Lung (tissue), 12 donors: Measurements from ENCODE around the gene GLIS1. TPM values are rescaled to one million over a fixed set of nuclear protein-coding genes. Genes with fewer than 3 reads are reported as not detected.

Experiments used
- ATAC-seq: fragments of 200-7000 bp; cut with Tn5 transposase; one replicate; pipeline ENCODE4 v1.9.1; 2020; ENCODE audit warnings: moderate number of reproducible peaks; ENCODE audit not compliant: insufficient read depth, low FRiP score
- DNase-seq, 3 donors: peaks; one replicate each; pipeline ENCODE4 v3.0.0-alpha.2; 2013 to 2017
- H3K27ac ChIP-seq, 2 donors: one replicate each; pipeline ENCODE4 v1.5.1; 2013; ENCODE audit warnings: mild to moderate bottlenecking in 2 of 2, moderate library complexity in 2 of 2, control low read depth in 1 of 2, inconsistent platforms in 1 of 2, low read depth in 1 of 2, low read length in 1 of 2
- H3K27me3 ChIP-seq, 3 donors: one replicate each; pipeline ENCODE4 v1.5.1; 2013; ENCODE audit warnings: low read length in 2 of 3; ENCODE audit not compliant: control insufficient read depth in 3 of 3, insufficient read depth in 3 of 3
- H3K36me3 ChIP-seq, 4 donors: one replicate each; pipeline ENCODE4 v1.5.1; 2013; ENCODE audit warnings: low read length in 4 of 4, mild to moderate bottlenecking in 1 of 4, moderate library complexity in 1 of 4; ENCODE audit not compliant: control insufficient read depth in 4 of 4, insufficient read depth in 4 of 4
- H3K4me1 ChIP-seq, 5 donors: one replicate each; pipeline ENCODE4 v1.5.1; 2013; ENCODE audit warnings: low read length in 5 of 5, mild to moderate bottlenecking in 2 of 5, moderate library complexity in 1 of 5; ENCODE audit not compliant: control insufficient read depth in 5 of 5, insufficient read depth in 5 of 5
- H3K4me3 ChIP-seq: one replicate; pipeline ENCODE4 v1.5.1; 2013; ENCODE audit warnings: mild to moderate bottlenecking, control low read depth, moderate library complexity
- H3K9ac ChIP-seq, 2 donors: one replicate each; pipeline ENCODE4 v1.5.1; 2013; ENCODE audit warnings: low read length in 2 of 2, control low read depth in 1 of 2; ENCODE audit not compliant: insufficient read depth in 1 of 2
- H3K9me3 ChIP-seq, 4 donors: one replicate each; pipeline ENCODE4 v1.5.1; 2013; ENCODE audit warnings: low read length in 3 of 4, mild to moderate bottlenecking in 1 of 4, moderate library complexity in 1 of 4; ENCODE audit not compliant: control insufficient read depth in 4 of 4, insufficient read depth in 3 of 4
- WGBS, 2 donors: extraction: QIAGEN DNeasy Blood & Tissue Kit; methylation state at CpG; one replicate each; pipeline ENCODE4 v1.1.7; 2013; 5-methylcytosine and 5-hydroxymethylcytosine counted together
- polyA plus RNA-seq, 2 donors: library from polyadenylated mRNA; stranded (reverse); fragments of 200-250 nt; gene quantifications; one replicate each; pipeline ENCODE4 v1.2.1, GENCODE V29; 2013
- total RNA-seq, 2 donors: library from RNA; depleted of rRNA in 1 of 2; stranded (reverse); fragments of >200 nt in 1 of 2; gene quantifications; one replicate each; pipeline ENCODE4 v1.2.1, GENCODE V29; 2014 to 2021
- TF ChIP-seq, protein P1 (sequence below): IDR thresholded peaks from 2 replicates; pipeline ENCODE4 v1.5.1; 2012; ENCODE audit warnings: mild to moderate bottlenecking; ENCODE audit errors: control extremely low read depth, extremely low read depth
- donor health status: control.
- donor health status: control.
- donor health status: Bipolar disorder and iron deficiency.
- donor health status: healthy.
- donor health status: DM: yes; HTN: yes; CAD: no.

GLIS1 gene
- total and polyA plus RNA-seq, 4 donors = 0.05 to 0.18 (median 0.17) TPM; not detected in 1

DNA sequence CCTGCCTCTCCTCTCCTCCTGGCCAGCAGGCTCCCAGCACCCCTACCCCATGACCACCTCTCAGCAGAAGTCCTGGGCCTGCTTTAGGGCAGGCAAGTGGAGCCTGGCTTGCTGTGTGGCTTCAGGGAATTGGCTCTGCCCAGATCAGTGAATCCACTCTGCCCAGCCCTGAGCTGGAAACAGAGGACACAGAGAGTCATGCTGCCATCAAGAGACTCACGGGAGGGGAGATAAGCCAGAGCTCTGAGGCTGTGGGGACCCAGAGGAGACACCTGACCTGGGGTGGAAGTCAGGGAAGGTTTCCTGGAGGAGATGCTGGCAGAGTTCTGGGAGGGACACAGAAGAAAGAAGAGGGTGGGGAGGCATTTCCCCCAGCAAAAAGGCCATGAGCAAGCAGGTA is 54.2 kb downstream of the GLIS1 start:
- Histone ChIP-seq H3K4me1 (peaks cover 0 to 22% (median 4%) of the 10 kb centered on the region in 5 donors), H3K36me3 (no peaks in the 10 kb centered on the region), H3K4me3 (no peak overlapping the region), H3K9ac (no peak overlapping the region), H3K27ac (no peak overlapping the region), H3K9me3 (peaks cover 0 to 2% (median 0%) of the 10 kb centered on the region in 4 donors), H3K27me3 (peaks cover 0 to 29% (median 16%) of the 10 kb centered on the region in 3 donors)
- WGBS, 2 donors = 69 to 74% methylated on average over 1 of the region's 1 CpG
- no peak for DNase-seq
- TF ChIP-seq, protein P1, sequence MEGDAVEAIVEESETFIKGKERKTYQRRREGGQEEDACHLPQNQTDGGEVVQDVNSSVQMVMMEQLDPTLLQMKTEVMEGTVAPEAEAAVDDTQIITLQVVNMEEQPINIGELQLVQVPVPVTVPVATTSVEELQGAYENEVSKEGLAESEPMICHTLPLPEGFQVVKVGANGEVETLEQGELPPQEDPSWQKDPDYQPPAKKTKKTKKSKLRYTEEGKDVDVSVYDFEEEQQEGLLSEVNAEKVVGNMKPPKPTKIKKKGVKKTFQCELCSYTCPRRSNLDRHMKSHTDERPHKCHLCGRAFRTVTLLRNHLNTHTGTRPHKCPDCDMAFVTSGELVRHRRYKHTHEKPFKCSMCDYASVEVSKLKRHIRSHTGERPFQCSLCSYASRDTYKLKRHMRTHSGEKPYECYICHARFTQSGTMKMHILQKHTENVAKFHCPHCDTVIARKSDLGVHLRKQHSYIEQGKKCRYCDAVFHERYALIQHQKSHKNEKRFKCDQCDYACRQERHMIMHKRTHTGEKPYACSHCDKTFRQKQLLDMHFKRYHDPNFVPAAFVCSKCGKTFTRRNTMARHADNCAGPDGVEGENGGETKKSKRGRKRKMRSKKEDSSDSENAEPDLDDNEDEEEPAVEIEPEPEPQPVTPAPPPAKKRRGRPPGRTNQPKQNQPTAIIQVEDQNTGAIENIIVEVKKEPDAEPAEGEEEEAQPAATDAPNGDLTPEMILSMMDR = no peak
- no peak for ATAC-seq

DNA sequence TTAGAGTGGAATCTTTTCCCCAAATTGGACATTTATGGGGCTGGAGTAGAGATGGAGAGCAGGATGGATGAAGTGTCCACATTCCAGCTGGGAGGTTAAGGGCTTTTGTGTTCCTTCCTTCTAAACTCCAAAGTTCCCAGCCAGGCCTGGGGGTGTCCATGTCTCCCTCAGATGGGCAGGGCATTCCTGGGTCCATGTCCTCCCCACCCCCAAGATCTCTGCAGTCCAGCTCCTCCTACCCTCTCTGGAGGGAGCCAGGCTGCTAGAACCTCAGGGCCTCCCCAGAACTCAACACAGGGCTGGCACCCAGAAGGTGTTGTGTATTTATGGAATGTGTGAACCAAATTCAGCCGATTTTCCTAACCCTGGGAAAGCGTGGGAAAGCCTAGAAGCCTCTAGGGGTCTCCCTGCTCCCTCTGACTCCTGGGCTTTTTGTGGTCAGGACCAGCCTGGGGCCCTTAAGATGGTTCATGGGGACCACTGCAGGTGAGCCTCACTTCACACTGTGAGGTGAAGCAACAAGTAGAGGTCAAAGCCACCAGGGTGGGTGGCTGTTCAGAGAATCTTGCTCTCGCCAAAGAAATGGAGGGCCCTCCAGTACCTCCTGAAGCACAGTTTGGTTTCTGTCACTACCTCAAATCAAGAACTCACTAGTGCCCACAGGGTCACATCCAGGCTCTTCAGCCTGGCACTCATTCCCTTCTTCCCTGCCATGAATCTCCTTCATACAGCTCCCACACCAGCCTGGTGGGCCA is 54.8 kb downstream of the GLIS1 start:
- peaks cover 0 to 29% (median 16%) of the 10 kb centered on the region in 3 donors for H3K27me3 ChIP-seq
- WGBS, 2 donors = 70 to 79% methylated on average over 3 of the region's 3 CpGs
- ATAC-seq = no peak

DNA sequence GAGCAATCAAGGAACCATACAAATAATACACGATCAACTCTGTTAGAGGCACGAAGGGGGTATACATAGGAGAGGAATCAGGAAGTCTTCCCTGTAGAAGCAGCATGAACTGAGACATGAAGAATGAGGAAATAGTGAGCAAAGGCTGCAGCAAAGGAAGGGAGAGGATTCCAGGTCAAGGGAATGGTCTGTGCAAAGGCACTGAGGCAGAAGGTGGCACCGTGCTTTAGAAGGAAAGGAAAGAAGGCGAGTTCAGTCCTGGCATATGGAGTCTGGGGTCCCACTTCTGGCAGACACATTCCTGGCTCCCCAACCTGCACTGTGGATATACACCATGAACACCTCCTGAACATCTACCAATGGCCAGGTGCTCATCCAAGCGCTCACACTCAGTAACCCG is 56.1 kb downstream of the GLIS1 start:
- whole genome bisulfite sequencing, 2 donors = 76 to 87% methylated on average over 6 of the region's 6 CpGs
- H3K27ac ChIP-seq = no peak overlapping the region
- DNase-seq (no peak), ATAC-seq (no peak)
- peaks cover 0 to 2% (median 0%) of the 10 kb centered on the region in 4 donors for H3K9me3 ChIP-seq
- peaks cover 0 to 29% (median 16%) of the 10 kb centered on the region in 3 donors for H3K27me3 ChIP-seq
- no peaks in the 10 kb centered on the region for H3K36me3 ChIP-seq
- TF ChIP-seq, protein P1 = no peak
- H3K4me3 ChIP-seq = no peak overlapping the region
- H3K9ac ChIP-seq = no peak overlapping the region
- peaks cover 0 to 26% (median 4%) of the 10 kb centered on the region in 5 donors for H3K4me1 ChIP-seq

More for the DNA sequence above, 54.8 kb downstream of the GLIS1 start:
- Histone ChIP-seq H3K27ac (no peak overlapping the region), H3K9me3 (peaks cover 0 to 2% (median 0%) of the 10 kb centered on the region in 4 donors), H3K4me3 (no peak overlapping the region), H3K36me3 (no peaks in the 10 kb centered on the region), H3K4me1 (peaks cover 0 to 22% (median 4%) of the 10 kb centered on the region in 5 donors), H3K9ac (no peak overlapping the region)
- TF ChIP-seq, protein P1 = no peak
- peak in 1 of 3 donors; percentile 16 for DNase-seq
